IPS DF 19.7 (cell line): ENCODE measurements around the gene TTC33.
"Not testable (repeated sequence)": the region's sequence is repeated elsewhere in the genome, so short reads cannot be mapped to it uniquely, and the experiment has no call there.

Experiments
- DNase-seq: peaks from one replicate; pipeline ENCODE4 v3.0.0-alpha.2; 2013; ENCODE audit warnings: low read depth, low spot score

The TTC33 gene

DNA sequence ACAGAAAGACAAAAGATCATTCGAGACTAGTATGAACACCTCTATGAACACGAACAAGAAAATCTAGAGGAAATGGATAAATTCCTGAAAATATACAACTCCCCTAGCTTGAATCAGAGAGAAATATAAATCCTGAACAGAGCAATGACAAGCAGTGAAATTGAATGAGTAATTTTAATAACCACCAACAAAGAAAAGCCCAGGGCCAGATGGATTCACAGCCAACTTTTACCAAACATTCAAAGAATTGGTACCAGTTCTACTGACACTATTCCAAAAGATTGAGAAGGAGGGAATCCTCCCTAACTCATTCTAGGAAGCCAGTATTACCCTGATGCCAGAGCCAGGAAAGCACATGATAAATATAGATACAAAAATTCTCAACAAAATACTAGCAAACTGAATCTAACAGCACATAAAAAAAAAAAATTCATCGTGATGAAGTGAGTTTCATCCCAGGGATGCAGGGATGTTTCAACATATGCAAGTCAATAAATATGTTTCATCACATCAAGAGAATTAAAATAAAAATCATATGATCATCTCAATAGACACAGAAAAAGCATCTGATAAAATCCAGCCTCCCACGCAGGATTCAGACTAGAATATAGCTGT is 101.3 kb downstream of the TTC33 start:
- DNase-seq, result no peak

DNA sequence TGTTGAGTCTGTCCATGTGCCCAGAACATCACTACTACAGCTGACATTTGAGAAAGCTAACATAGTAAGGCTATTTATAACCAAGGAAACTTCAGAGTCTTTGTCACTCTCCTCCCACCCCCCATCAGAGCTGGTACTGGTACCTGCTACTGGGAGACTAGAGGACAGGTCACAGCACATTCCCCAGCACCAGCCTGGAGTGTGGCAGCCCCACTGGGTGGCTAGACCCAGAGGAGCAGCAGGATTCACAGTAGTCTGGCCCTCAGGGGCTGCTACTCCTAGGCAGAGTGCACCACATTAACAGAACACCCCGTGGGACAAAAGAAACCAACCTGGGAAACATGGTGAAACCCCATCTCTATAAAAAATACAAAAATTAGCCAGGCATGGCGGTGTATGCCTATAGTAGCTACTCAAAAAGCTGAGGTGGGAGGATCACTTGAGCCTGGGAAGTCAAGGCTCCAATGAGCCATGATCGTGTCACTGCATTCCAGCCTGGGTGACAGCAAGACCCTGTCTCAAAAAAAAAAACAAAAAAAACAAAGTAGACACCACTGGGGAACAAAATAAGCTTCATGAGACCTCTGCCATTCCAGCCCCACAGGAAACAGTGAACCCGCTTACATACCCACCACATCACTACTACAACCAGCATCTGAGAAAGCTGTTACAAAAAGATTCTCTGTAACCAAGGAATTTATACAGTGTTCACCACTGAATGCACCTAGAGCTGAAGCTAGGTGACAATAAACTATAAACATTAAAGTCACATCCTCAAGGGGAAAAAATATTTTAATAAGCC is 102.3 kb downstream of the TTC33 start:
- DNase-seq, result no peak

- DNase-seq, result no peak
These were observed 103.1 kb downstream of the TTC33 start for GRCh38 chr5:40652441-40653220.

DNA sequence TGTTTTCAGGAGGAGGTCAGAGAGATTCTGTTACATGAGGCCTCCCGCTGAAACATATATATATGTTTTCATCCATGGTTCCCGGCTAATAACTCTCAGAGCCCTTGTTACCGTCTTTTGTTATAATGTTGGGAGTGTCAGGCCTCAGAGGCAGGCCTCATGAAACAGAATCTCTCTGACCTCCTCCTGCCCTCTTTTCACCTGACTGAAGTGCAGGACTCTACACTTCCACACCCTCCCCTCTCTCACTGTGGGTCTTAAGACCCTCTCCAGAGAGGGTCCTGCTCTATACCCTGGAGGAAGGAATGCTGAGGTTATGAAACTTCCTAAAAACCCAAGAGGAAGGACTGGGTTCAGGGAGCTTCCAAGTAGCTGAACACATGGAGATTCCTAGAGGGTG is 104.6 kb downstream of the TTC33 start:
- DNase-seq, result no peak

- DNase-seq, result no peak
These were observed 106.2 kb downstream of the TTC33 start for GRCh38 chr5:40649463-40650030.

DNA sequence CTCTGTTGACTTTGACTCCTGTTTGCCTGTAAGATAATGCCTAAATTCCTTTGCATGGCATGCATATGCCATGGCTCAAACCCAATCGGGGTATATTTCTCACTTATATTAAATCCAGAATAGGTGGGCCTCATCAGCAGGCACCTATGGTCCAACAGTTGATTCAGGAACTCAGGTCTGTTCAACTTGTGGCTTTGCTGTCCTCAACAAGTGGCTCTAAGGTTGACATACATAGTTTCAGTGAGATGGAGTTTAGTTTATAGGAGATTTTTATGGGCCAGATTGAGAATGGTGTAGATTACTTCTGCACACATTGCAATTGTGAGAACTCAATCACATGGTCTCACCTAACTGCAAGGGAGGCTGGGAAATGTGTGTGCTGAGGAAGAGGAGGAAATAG is 107.6 kb downstream of the TTC33 start:
- no peak for DNase-seq

GRCh38 chr5:40646266-40646665 is 109.5 kb downstream of the TTC33 start:
- DNase-seq, result no peak

- not testable (repeated sequence) for DNase-seq
These were observed 116.2 kb downstream of the TTC33 start for GRCh38 chr5:40639531-40639930.

GRCh38 chr5:40634593-40634992 is 121.2 kb downstream of the TTC33 start:
- DNase-seq, result no peak

DNA sequence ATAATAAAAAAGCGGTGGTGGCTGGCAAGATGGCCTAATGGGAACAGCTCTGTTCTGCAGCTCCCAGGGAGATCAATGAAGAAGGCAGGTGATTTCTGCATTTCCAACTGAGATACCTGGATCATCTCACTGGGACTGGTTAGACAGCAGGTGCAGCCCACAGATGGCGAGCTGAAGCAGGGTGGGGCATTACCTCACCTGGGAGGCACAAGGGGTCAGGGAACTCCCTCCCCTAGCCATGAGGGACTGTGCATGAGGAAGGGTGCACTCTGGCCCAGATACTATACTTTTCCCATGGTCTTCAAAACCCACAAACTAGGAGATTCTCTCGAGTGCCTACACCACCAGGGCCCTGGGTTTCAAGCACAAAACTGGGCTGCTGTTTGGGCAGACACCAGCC is 121.6 kb downstream of the TTC33 start:
- DNase-seq, result no peak

- DNase-seq, result no peak
These were observed 124.5 kb downstream of the TTC33 start for GRCh38 chr5:40631236-40631635.

- no peak for DNase-seq
These were observed 125.6 kb downstream of the TTC33 start for GRCh38 chr5:40630126-40630525.

DNA sequence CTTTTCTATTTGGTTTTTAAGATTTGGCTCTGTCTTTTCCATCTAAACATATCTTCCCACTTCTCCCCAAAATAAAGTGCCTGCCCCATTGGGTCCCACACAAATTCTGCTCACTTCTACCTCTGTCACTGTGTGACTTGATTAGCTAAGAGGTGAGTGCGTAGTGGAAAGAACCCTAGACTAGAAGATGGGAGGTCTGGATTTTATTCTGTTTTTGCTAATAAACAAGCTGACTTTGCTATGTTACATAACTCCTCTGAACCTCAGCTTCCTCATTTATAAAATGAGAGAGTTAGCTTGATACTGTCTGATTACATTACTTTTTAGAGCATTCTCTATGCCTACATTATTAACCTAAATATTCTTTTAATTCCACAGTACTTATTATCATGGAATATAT is 127.4 kb downstream of the TTC33 start:
- DNase-seq, result no peak

DNA sequence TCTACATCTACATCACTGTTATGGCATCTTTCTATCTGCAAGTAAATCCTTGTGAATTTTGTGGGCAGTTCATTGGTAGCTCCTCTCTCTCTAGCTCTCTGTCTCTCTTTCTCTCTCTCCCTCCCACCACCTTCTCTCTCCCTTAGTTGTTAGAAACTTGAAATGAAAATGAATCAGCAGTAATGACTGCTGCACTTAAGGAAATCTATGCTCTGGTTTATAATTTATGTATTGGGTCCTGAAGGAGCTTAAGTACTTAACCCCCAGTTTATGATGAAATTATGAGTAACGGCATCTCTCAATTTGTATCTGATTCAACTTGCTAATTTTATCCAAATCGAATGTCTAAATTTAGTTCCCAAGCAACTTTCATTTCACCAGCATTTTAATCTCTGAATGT is 128.1 kb downstream of the TTC33 start:
- no peak for DNase-seq

GRCh38 chr5:40626801-40627200 is 129.0 kb downstream of the TTC33 start:
- DNase-seq, result no peak

DNA sequence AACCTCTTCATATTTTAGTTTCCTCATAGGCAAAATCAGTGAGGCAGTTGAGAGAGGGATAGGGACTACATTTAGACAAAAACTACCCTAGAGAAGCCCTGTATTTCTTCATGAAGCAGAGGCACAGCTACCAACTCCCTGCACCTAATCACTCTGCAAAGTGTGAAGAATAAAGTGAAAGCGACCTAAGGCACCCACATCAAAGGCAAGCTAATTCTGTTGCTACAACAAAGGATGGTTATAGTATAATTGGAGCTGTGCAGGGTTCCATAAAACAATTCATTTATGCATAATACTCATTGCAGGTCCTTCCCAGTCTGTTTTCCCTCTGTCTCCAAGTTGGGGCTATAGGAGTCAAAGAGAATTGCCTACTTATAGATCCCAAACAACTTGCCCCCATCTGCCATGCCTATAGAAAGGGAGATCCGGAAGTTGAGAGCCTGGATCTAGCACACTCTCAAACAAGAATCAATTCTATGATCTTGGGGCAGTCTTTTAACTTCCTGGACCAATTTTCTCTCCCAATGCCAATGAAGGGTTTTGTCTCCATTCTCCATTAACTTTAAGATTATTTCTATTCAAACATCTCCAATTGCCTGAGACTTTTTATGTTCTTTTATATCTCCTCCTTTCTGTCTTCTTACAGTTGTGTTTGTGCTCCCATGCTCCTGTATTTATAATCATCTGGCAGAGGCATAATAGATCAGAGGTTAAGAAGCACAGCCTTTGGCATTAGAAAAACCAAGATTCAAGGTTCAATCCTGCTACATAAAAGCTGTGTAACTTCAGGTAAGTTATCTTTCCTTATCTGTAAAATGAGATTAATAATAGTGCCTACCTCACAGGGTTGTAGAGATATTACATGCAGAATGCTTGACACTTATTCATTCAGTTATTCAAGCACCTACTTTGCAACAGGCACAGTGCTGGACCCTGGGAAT is 132.0 kb downstream of the TTC33 start:
- DNase-seq, result no peak

- no peak for DNase-seq
These were observed 133.1 kb downstream of the TTC33 start for GRCh38 chr5:40622463-40623252.

DNA sequence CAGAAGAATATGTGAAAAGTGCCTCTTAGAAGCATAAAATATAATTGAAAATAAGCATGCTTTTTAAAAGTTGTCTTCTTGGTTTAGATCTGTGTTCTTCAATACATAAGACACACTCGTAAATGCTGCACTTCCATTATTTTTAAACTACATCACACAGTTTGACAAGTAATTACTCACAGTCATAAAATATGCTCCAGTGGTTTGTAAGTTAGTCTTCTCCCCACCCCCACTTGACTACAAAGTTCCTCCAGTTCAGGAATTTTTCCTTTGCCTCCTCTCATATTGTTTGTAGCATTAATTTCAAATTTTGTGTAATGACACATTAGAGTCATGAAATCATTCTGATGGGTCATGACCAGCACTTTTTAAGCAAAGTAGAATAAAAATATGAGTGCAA is 136.3 kb downstream of the TTC33 start:
- DNase-seq, result no peak

GRCh38 chr5:40618926-40619325 is 136.8 kb downstream of the TTC33 start:
- DNase-seq, result no peak

DNA sequence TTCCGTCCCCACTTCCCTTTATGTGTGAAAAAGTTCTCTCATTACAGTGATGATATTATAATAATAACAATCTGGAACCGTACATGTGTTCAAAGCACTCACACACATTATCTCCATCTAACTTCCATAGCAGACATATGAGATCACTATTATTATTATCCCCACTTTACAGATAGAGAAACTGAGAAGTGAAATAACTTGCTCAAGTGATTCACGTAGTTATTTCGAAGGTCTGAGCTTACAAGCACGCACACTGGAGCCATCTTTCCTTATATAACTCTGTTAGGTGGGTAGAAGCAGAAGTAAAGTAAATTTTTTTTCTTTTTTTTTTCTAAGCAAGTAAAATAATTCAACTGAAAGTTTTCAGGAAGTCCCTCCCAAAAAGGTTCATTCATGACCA is 139.0 kb downstream of the TTC33 start:
- no peak for DNase-seq
